HCT116 (cell line): ENCODE data around the gene SNX25.

Source experiments
- CEBPB ChIP-seq: IDR thresholded peaks from 2 replicates; pipeline ENCODE4 v1.6.1; 2012; ENCODE audit warnings: low read depth
- EZH2 ChIP-seq: fragments of 200-600 bp; sonication (generic); IDR thresholded peaks from 2 replicates; pipeline ENCODE4 v1.6.1; 2017; ENCODE audit warnings: antibody characterized with exemption, mixed run types
- EZH2phosphoT487 ChIP-seq: fragments of 200-600 bp; IDR thresholded peaks from 2 replicates; pipeline ENCODE4 v1.6.1; 2018; ENCODE audit warnings: antibody characterized with exemption, borderline replicate concordance
- FOSL1 ChIP-seq: IDR thresholded peaks from 2 replicates; pipeline ENCODE4 v1.6.1; 2012; ENCODE audit warnings: low read depth
- MAX ChIP-seq: IDR thresholded peaks from 2 replicates; pipeline ENCODE4 v1.6.1; 2012
- POLR2A ChIP-seq: IDR thresholded peaks from 2 replicates; pipeline ENCODE4 v1.7.0; 2011; ENCODE audit warnings: borderline replicate concordance; ENCODE audit not compliant: insufficient read depth, insufficient read length; ENCODE audit errors: extremely low read depth
- POLR2AphosphoS5 ChIP-seq: IDR thresholded peaks from 2 replicates; pipeline ENCODE4 v1.6.1; 2011; ENCODE audit warnings: mild to moderate bottlenecking, low read depth, low read length, moderate library complexity
- REST ChIP-seq: IDR thresholded peaks from 2 replicates; pipeline ENCODE4 v1.6.1; 2012; ENCODE audit warnings: low read depth
- SIN3A ChIP-seq: IDR thresholded peaks from 2 replicates; pipeline ENCODE4 v1.6.1; 2012; ENCODE audit warnings: low read depth
- TF ChIP-seq, protein P1 (sequence below), 3 experiments: fragments of 200-600 bp in 1 of 3; sonication (generic) in 1 of 3; IDR thresholded peaks in 2 of 3; conservative IDR thresholded peaks in 1 of 3; 2 replicates each; pipeline ENCODE4 v1.5.1; 2012 to 2017; ENCODE audit warnings: low read depth in 2 of 3, low read length in 2 of 3, antibody characterized with exemption in 1 of 3, borderline replicate concordance in 1 of 3, control low read depth in 1 of 3, mild to moderate bottlenecking in 1 of 3, mixed read lengths in 1 of 3, mixed run types in 1 of 3, moderate library complexity in 1 of 3; ENCODE audit not compliant: insufficient read depth in 1 of 3

GRCh38 chr4:185247151-185247550 is 37.8 kb downstream of the SNX25 start:
- TF ChIP-seq, protein P1, sequence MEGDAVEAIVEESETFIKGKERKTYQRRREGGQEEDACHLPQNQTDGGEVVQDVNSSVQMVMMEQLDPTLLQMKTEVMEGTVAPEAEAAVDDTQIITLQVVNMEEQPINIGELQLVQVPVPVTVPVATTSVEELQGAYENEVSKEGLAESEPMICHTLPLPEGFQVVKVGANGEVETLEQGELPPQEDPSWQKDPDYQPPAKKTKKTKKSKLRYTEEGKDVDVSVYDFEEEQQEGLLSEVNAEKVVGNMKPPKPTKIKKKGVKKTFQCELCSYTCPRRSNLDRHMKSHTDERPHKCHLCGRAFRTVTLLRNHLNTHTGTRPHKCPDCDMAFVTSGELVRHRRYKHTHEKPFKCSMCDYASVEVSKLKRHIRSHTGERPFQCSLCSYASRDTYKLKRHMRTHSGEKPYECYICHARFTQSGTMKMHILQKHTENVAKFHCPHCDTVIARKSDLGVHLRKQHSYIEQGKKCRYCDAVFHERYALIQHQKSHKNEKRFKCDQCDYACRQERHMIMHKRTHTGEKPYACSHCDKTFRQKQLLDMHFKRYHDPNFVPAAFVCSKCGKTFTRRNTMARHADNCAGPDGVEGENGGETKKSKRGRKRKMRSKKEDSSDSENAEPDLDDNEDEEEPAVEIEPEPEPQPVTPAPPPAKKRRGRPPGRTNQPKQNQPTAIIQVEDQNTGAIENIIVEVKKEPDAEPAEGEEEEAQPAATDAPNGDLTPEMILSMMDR (IDR thresholded peaks at IDR 0.05 in 2 of 3, conservative IDR thresholded peaks at IDR 0.05 in 1 of 3; ENCODE audit: borderline replicate concordance in 1 of 3, insufficient read depth in 1 of 3, low read depth in 2 of 3, low read length in 2 of 3), result no peak
- no peak for TF ChIP-seq CEBPB
- TF ChIP-seq POLR2A, result no peak
- no peak for TF ChIP-seq POLR2AphosphoS5
- TF ChIP-seq REST, result no peak
- no peak for TF ChIP-seq FOSL1
- no peak for TF ChIP-seq SIN3A
- TF ChIP-seq MAX, result no peak
- no peak for TF ChIP-seq EZH2phosphoT487
- no peak for TF ChIP-seq EZH2
